H9 (cell line): ENCODE results near the gene KLF15. TPM values are rescaled to one million over a fixed set of nuclear protein-coding genes. Genes with fewer than 3 reads are reported as not detected.

ENCODE experiments used
- DNase-seq: peaks from one replicate; pipeline ENCODE4 v3.0.0-alpha.2; 2017
- H2AFZ ChIP-seq: one replicate; pipeline ENCODE4 v1.6.1; 2013; ENCODE audit warnings: mild to moderate bottlenecking, low read length, control low read depth, moderate library complexity
- H2AK5ac ChIP-seq: 2 replicates; pipeline ENCODE4 v1.6.1; 2013; ENCODE audit warnings: low read length, control low read depth, mixed read lengths; ENCODE audit not compliant: insufficient read length
- H2BK120ac ChIP-seq: one replicate; pipeline ENCODE4 v1.6.1; 2013; ENCODE audit warnings: low read depth, mild to moderate bottlenecking, low read length, control low read depth, inconsistent platforms; ENCODE audit not compliant: poor library complexity, severe bottlenecking
- H2BK12ac ChIP-seq: 2 replicates; pipeline ENCODE4 v1.6.1; 2013; ENCODE audit warnings: low read length, control low read depth, mixed read lengths, low read depth; ENCODE audit not compliant: insufficient read length
- H2BK15ac ChIP-seq: 2 replicates; pipeline ENCODE4 v1.6.1; 2013; ENCODE audit warnings: low read depth, low read length, control low read depth
- H2BK20ac ChIP-seq: one replicate; pipeline ENCODE4 v1.6.1; 2013; ENCODE audit warnings: low read depth, mild to moderate bottlenecking, low read length, control low read depth, inconsistent platforms; ENCODE audit not compliant: poor library complexity, severe bottlenecking
- H2BK5ac ChIP-seq: 2 replicates; pipeline ENCODE4 v1.6.1; 2013; ENCODE audit warnings: low read length, control low read depth, mixed read lengths; ENCODE audit not compliant: insufficient read length
- H3K14ac ChIP-seq: 2 replicates; pipeline ENCODE4 v1.6.1; 2013; ENCODE audit warnings: low read length, control low read depth; ENCODE audit not compliant: insufficient read depth
- H3K18ac ChIP-seq: 2 replicates; pipeline ENCODE4 v1.6.1; 2013; ENCODE audit warnings: low read depth, mild to moderate bottlenecking, mixed read lengths, low read length, control low read depth; ENCODE audit not compliant: insufficient read length
- H3K23ac ChIP-seq: 2 replicates; pipeline ENCODE4 v1.6.1; 2013; ENCODE audit warnings: low read length, control low read depth, mixed read lengths, low read depth; ENCODE audit not compliant: insufficient read length
- H3K23me2 ChIP-seq: 2 replicates; pipeline ENCODE4 v1.6.1; 2013; ENCODE audit warnings: low read depth, mild to moderate bottlenecking, mixed read lengths, low read length, control low read depth; ENCODE audit not compliant: insufficient read length, poor library complexity, severe bottlenecking
- H3K27ac ChIP-seq: 2 replicates; pipeline ENCODE4 v1.5.1; 2013; ENCODE audit warnings: low read length, control low read depth, mixed read lengths, low read depth; ENCODE audit not compliant: insufficient read length
- H3K27me3 ChIP-seq: 2 replicates; pipeline ENCODE4 v1.6.1; 2013; ENCODE audit warnings: low read length, control low read depth, inconsistent platforms; ENCODE audit not compliant: insufficient read depth
- H3K4ac ChIP-seq: 2 replicates; pipeline ENCODE4 v1.6.1; 2013; ENCODE audit warnings: low read depth, mild to moderate bottlenecking, control low read depth, inconsistent platforms, low read length, moderate library complexity
- H3K4me1 ChIP-seq: 2 replicates; pipeline ENCODE4 v1.6.1; 2013; ENCODE audit warnings: low read length, control low read depth, inconsistent platforms; ENCODE audit not compliant: insufficient read depth
- H3K4me2 ChIP-seq: 2 replicates; pipeline ENCODE4 v1.6.1; 2013; ENCODE audit warnings: low read length, control low read depth, mixed read lengths; ENCODE audit not compliant: insufficient read length, insufficient read depth
- H3K56ac ChIP-seq: 2 replicates; pipeline ENCODE4 v1.6.1; 2013; ENCODE audit warnings: low read depth, mild to moderate bottlenecking, mixed read lengths, low read length, control low read depth; ENCODE audit not compliant: insufficient read length
- H3K79me1 ChIP-seq: 2 replicates; pipeline ENCODE4 v1.6.1; 2013; ENCODE audit warnings: low read depth, mild to moderate bottlenecking, moderate library complexity, low read length, control low read depth, inconsistent platforms; ENCODE audit not compliant: insufficient read depth, poor library complexity, severe bottlenecking
- H3K79me2 ChIP-seq: 2 replicates; pipeline ENCODE4 v1.6.1; 2013; ENCODE audit warnings: low read length, control low read depth, inconsistent platforms; ENCODE audit not compliant: insufficient read depth
- H3K9ac ChIP-seq: 2 replicates; pipeline ENCODE4 v1.6.1; 2013; ENCODE audit warnings: low read length, control low read depth, mixed read lengths; ENCODE audit not compliant: insufficient read length; ENCODE audit errors: extremely low read depth
- H3K9me3 ChIP-seq: one replicate; pipeline ENCODE4 v1.6.1; 2013; ENCODE audit warnings: low read depth, low read length, inconsistent platforms; ENCODE audit not compliant: control insufficient read depth
- H3T11ph ChIP-seq: one replicate; pipeline ENCODE4 v1.6.1; 2013; ENCODE audit warnings: mild to moderate bottlenecking, low read length, control low read depth, inconsistent platforms
- H4K20me1 ChIP-seq: one replicate; pipeline ENCODE4 v1.6.1; 2013; ENCODE audit not compliant: control insufficient read depth, insufficient read length, insufficient read depth
- H4K5ac ChIP-seq: 2 replicates; pipeline ENCODE4 v1.6.1; 2013; ENCODE audit warnings: low read depth, mild to moderate bottlenecking, mixed read lengths, low read length, control low read depth; ENCODE audit not compliant: insufficient read length
- H4K8ac ChIP-seq: replicated peaks from 2 replicates; pipeline ENCODE4 v1.6.1; 2013; ENCODE audit warnings: low read length, control low read depth, mixed read lengths, low read depth; ENCODE audit not compliant: insufficient read length
- H4K91ac ChIP-seq: 2 replicates; pipeline ENCODE4 v1.6.1; 2013; ENCODE audit warnings: low read depth, mild to moderate bottlenecking, moderate library complexity, mixed read lengths, low read length, control low read depth; ENCODE audit not compliant: insufficient read length
- H3K27ac Mint-ChIP-seq, 3 experiments: 2 replicates in 2 of 3; 3 replicates in 1 of 3; pipeline ENCODE4 v1.8.0; 2020 to 2021; ENCODE audit warnings: mixed read lengths in 3 of 3, mild to moderate bottlenecking in 1 of 3, moderate library complexity in 1 of 3
- H3K27me3 Mint-ChIP-seq: 2 replicates; pipeline ENCODE4 v1.8.0; 2021; ENCODE audit warnings: low read depth, mild to moderate bottlenecking, moderate library complexity, mixed read lengths
- H3K36me3 Mint-ChIP-seq, 3 experiments: 2 replicates in 2 of 3; 3 replicates in 1 of 3; pipeline ENCODE4 v1.8.0; 2020 to 2021; ENCODE audit warnings: low read depth in 3 of 3, mixed read lengths in 3 of 3; ENCODE audit not compliant: insufficient read depth in 1 of 3
- H3K4me1 Mint-ChIP-seq, 2 experiments: 2 replicates each; pipeline ENCODE4 v1.8.0; 2020; ENCODE audit warnings: mixed read lengths in 2 of 2
- H3K4me3 Mint-ChIP-seq, 2 experiments: 2 replicates in 1 of 2; 3 replicates in 1 of 2; pipeline ENCODE4 v1.8.0; 2020 to 2021; ENCODE audit warnings: mild to moderate bottlenecking in 2 of 2, mixed read lengths in 2 of 2, moderate library complexity in 1 of 2
- H3K9me3 Mint-ChIP-seq, 2 experiments: 2 replicates in 1 of 2; 3 replicates in 1 of 2; pipeline ENCODE4 v1.8.0; 2020; ENCODE audit warnings: mild to moderate bottlenecking in 2 of 2, mixed read lengths in 2 of 2, moderate library complexity in 1 of 2
- WGBS: extraction: QIAGEN DNeasy Blood & Tissue Kit; methylation state at CpG from one replicate; pipeline ENCODE4 v1.1.7; 2013; ENCODE audit warnings: missing lambda C conversion rate, low lambda C conversion rate, mixed read lengths; ENCODE audit not compliant: insufficient read length; ENCODE audit errors: extremely low coverage; 5-methylcytosine and 5-hydroxymethylcytosine counted together
- total RNA-seq: library from RNA; stranded (reverse); gene quantifications from 2 replicates; pipeline ENCODE4 v1.2.1, GENCODE V29; 2021
- TF ChIP-seq, protein P1 (sequence below): fragments of 200-600 bp; sonication (generic); conservative IDR thresholded peaks from 3 replicates; pipeline ENCODE4 v1.8.0; 2021; ENCODE audit warnings: antibody characterized with exemption, mild to moderate bottlenecking

KLF15 gene
- total RNA-seq, 1 experiment from 2014 or later = 10.8 TPM

DNA sequence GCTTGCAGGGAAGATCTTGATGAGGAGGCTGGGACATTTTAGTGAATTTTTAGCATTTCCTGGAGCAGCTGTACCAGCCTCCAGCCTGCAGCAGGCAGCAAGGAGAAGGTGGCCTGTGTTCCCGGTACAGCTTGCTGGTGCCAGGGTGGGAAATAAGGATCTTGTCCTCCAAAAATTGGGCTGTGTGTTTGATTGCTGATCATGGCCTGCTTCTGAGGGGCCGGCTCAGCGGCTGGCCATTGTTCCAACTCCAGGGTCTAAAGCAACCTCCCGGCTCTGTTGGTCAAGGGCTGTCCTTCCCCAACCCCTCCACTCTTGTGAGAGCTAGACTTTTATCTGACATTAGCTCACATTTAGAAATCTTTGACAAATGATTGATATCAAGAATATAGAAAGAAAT lies 42.5 kb upstream of the KLF15 start:
- Mint-ChIP-seq H3K9me3 (no peaks in the 10 kb centered on the region), H3K27ac (no peak overlapping the region), H3K4me3 (no peak overlapping the region), H3K36me3 (peaks cover 0 to 5% (median 0%) of the 10 kb centered on the region in 3 experiments; a peak in 1 of 7 replicates), H3K27me3 (peaks cover 27% of the 10 kb centered on the region), H3K4me1 (peaks cover 22 to 27% of the 10 kb centered on the region in 2 experiments)
- Histone ChIP-seq H2BK12ac (no peak overlapping the region), H4K20me1 (no peaks in the 10 kb centered on the region), H4K91ac (no peak overlapping the region), H4K5ac (no peak overlapping the region), H3K14ac (no peak overlapping the region), H3K4ac (no peak overlapping the region), H4K8ac (no peak overlapping the region), H3K18ac (no peak overlapping the region), H3K23ac (no peak overlapping the region), H3K27me3 (peaks cover 10% of the 10 kb centered on the region; the same call in 1 of the 2 replicates), H3K27ac (no peak overlapping the region), H3K79me2 (no peaks in the 10 kb centered on the region), H3K9ac (no peak overlapping the region), H3K4me1 (no peaks in the 10 kb centered on the region; the same call in 1 of the 2 replicates), H3K79me1 (no peaks in the 10 kb centered on the region), H3K9me3 (no peaks in the 10 kb centered on the region), H2AFZ (no peak overlapping the region), H2BK120ac (no peak overlapping the region), H2BK5ac (no peak overlapping the region), H2BK15ac (no peak overlapping the region), H3T11ph (no peak overlapping the region), H2BK20ac (no peak overlapping the region), H2AK5ac (no peak overlapping the region), H3K56ac (no peak overlapping the region), H3K23me2 (no peaks in the 10 kb centered on the region), H3K4me2 (no peak overlapping the region)
- WGBS = no CpG with 5 or more reads among the region's 4 CpGs
- TF ChIP-seq, protein P1, sequence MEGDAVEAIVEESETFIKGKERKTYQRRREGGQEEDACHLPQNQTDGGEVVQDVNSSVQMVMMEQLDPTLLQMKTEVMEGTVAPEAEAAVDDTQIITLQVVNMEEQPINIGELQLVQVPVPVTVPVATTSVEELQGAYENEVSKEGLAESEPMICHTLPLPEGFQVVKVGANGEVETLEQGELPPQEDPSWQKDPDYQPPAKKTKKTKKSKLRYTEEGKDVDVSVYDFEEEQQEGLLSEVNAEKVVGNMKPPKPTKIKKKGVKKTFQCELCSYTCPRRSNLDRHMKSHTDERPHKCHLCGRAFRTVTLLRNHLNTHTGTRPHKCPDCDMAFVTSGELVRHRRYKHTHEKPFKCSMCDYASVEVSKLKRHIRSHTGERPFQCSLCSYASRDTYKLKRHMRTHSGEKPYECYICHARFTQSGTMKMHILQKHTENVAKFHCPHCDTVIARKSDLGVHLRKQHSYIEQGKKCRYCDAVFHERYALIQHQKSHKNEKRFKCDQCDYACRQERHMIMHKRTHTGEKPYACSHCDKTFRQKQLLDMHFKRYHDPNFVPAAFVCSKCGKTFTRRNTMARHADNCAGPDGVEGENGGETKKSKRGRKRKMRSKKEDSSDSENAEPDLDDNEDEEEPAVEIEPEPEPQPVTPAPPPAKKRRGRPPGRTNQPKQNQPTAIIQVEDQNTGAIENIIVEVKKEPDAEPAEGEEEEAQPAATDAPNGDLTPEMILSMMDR = no peak
- peak; percentile 20 for DNase-seq
